ENCODE data around the gene LCK. TPM values are rescaled to one million over a fixed set of nuclear protein-coding genes. Genes with fewer than 3 reads are reported as not detected.

The LCK gene
- 413 and 422 TPM in 2 replicates for total RNA-seq

DNA sequence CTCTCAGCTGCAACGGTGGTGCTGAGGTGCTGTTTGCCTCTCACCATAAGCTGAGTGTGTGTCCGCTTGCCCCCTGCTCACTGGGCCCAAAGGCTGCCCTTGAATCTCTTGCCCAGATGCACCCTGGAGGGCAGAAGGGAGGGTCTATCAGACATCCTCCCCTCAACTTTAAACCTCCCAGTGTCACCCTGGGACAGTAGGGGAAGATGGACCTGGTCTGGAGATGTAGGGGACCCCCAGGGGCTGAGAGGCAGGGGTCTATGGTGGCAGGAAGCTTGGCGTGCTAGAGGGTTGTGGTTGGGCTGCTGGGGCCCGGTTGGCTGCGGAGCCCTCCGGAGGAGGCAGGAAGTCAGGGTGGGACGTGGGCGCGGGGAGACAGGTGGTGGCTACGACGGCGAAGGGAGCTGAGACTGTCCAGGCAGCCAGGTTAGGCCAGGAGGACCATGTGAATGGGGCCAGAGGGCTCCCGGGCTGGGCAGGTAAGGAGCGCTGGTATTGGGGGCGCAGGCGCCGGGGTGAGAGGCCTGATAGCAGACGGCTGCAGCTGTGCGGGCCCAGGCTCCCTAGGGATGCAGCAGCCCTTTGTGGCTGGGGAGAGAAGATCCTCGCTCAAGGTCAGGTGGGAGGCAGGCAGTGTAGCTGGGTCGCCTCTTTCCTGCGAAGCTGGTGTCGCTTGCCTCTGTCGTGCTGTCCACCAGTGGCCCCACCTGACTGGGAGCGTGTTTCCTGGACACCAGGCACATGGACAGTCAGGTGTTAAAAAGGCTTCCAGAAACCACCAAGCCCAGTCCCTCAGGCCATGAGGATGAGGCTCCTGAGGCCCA is at the start of gene LCK:
Gene LCK, plus strand, starts transcription at position 373 of the 824 bp plus-strand sequence. CDS start 23,065 bp downstream, outside the sequence.
- intact Hi-C loops (cut with micrococcal nuclease) = loop anchor here (1.0 to 10.0 kb wide), 5 partner anchors 22 to 316 kb away; partner anchors contain the start of genes CCDC28B, EIF3I, MARCKSL1 and PTP4A2

DNA sequence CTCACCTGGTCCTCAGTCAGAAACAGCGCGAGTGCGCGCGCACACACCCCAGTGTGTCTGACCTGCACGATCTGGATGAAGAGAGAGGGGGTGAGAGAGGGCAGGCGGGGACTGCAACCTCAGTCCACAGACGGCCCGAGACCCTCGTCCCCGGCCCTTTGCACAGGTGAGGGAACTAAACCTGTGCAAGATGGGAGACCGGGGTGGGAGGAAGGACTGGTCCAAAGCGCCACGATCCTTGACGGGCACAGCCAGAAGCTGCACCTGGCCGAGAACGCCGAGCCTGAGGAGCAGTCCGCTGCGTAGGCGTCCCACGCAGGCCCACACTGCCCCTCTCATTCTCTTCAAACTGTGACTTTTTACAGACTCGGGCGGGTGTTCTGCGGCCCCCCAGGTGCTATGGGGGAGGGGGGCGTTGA is 46.1 kb upstream of the LCK start:
- intact Hi-C loops (cut with micrococcal nuclease) = loop anchor here (5.0 kb wide), 2 partner anchors 187 to 207 kb away; partner anchors contain the start of gene BSDC1

- intact Hi-C loops (cut with micrococcal nuclease) = no loop called here
Observed at GRCh38 chr1:32205401-32206370, 45.4 kb upstream of the LCK start, which contains the start of gene IQCC. Gene IQCC, plus strand, starts transcription at chr1:32205671. Its CDS starts 11 bp downstream, at chr1:32205682.

GRCh38 chr1:32208469-32208868 is 42.6 kb upstream of the LCK start:
- intact Hi-C loops (cut with micrococcal nuclease) = no loop called here

DNA sequence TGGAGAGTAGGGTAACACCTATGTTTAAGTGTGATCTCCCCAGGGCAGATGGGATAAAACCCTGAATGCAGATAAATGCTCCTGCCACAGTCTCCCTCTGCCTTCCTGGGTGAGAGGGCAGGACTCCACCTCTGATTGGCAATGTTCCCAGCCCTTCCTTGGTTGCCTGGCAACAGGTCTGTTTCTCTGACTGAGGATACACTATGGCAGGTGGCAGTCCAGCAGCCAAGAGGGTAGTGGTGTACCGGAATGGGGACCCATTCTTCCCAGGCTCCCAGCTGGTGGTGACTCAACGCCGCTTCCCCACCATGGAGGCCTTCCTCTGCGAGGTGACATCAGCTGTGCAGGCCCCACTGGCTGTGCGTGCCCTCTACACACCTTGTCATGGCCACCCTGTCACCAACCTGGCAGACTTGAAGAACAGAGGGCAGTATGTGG is 42.2 kb upstream of the LCK start, which contains the start of gene DCDC2B:
Gene DCDC2B, plus strand, starts transcription at position 199 of the 438 bp plus-strand sequence. Its CDS starts 5 bp downstream, at position 204.
- intact Hi-C loops (cut with micrococcal nuclease) = no loop called here

DNA sequence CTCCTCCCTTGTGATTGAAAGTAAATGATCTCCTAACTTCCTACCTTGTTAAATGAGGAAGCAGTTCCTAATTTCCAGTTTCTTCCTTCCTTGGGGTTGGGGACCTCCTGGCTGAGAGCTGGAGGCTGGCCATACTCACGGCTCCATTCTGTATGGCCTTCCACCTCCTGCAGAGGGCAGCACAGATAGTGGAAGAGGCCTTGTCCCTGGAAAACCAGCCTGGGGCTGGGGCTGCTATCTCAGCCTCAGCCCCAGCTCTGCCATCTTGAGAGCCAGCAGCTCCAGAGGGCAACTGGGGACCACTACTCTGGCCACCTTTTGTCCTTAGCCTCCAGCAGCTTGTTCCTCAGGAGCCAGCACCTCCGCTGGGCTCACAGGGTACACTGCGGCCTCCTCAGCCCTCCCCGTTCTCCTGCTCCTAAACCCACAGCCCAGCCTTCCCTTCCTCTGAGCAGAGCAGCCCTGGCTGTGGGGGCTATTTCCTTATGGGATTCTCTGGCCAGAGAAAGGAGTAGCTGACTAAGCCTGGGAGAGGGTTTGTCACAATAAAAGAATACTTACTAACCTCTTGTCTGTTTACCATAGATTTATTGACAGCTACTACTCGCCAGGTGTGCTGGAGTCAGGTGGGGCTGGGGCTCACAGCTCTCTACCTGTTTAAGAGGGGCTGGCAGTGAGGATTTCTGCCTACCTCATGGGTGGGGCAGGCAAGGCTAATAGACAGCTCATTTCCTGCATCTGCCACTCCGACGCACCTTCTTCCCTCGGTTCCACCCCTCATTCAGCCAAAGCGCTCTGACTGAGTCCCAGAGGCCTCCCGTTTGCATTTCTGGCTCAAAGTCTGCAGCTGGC is 35.2 kb upstream of the LCK start:
- intact Hi-C loops (cut with micrococcal nuclease) = loop anchor here (1.0 kb wide), 2 partner anchors 156 to 198 kb away; no protein-coding TSS in a partner anchor

DNA sequence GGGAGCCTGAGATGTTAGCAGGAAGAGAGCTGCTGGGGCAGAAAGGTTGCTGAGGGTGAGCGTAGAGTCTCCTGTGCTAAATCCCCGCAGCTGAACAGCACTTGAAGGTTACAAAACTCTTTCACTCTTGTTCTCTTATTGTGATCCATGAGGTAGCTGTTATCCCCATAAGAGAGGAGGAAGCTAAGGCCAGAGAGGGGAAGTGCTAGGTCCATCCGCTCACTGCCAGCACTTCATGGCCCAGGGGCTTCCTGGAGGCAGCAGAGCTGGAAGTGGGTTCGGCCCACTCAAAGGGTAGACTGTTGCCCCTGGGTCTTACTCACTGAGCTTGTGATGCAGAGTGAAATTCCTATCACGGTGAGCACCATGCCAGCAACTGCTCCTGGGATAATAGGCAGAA is 34.5 kb upstream of the LCK start:
- intact Hi-C loops (cut with micrococcal nuclease) = no loop called here

DNA sequence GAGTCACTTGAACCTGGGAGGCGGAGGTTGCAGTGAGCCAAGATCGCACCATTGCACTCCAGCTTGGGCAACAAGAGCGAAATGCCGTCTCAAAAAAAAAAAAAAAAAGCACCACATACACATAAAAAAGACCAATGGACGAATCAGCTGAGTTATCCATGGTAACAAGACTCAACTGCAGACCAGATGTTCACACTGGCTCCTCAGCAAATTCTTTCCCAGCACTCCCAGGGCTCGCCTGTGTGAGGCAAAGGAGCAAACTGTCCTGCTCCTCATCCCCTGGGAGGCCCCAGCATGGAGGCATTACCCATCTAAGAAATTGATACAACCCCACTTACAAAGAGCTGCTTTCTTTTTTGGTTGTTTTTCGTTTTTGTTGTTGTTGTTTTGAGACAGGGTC is 32.0 kb upstream of the LCK start:
- intact Hi-C loops (cut with micrococcal nuclease) = no loop called here

DNA sequence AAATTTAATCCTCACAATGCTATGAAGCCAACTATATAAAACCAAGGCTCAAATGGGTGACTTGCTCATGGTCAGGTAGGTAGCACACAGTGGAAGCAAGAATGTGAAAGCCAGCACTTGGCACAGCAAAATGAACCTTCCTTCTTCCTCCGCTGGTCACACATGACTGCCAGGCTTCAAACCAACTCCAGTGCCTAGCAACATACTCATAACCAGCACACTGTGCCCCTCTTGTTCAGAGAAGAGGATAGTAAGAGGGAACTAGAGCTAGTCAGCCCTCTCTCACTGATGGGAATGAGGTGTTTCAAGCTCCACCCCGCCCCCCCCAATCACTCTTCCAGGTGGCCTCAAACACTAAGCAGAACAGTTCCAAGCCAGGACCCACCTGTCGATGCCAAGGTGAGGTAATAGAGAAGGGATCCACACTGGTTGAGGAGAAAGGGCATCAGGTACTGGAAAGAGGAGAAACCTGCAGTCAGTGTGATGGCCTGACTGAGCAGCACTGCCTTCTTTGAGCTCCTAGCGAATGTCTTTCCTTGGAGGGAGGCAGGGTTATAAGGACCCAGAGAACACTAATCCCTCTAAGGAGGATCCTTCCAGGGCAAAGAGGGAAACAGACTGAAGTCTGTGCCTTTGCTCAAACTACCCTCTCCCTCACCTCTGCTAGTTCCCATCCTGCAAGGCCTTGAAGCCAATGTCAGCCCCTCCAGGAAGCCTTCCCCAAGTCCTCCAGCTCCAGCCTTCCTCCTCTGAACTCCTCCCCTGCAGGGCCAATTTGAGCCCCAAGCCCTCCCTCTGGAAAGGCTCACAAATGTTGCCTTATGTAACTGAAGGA is 30.1 kb upstream of the LCK start:
- intact Hi-C loops (cut with micrococcal nuclease) = no loop called here

- intact Hi-C loops (cut with micrococcal nuclease) = no loop called here
Observed at GRCh38 chr1:32221581-32221979, 29.5 kb upstream of the LCK start.

DNA sequence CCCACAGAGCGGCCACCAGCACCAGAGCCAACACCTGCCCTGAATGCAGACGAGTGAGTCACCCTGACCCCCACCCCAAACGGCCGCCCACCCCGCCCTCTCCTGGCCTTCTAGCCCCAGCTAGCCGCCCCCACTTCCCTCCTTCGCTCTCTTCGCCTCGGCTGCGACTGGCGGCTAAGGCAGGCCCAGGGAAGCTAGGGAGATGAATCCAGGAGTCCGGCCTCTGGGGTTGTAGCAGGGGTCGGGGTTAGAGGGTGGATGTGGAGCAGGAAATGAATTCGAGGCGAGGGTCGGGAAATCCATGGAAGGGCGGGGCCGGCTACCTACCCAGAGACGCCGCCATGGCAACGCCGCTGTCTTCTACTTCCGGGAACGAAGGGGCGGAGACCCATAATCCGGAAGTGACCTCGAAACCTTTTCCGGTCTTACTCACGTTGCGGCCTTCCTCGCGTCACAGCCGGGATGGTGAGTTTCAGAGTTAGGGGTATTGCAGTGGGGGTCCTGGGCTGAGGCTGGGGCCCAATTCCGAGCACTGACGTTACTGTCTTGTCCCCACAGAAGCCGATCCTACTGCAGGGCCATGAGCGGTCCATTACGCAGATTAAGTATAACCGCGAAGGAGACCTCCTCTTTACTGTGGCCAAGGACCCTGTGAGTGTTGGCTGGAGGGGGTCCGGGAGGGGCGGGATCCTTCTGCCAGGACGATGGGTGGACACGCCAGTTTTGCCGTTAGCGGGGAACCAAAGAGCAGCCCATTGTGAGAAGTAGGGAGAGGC is 28.9 kb upstream of the LCK start, which contains the start of the genes EIF3I and TMEM234:
Gene EIF3I, plus strand, starts transcription at position 428 of the 776 bp plus-strand sequence. Its CDS starts 35 bp downstream, at position 463.
Gene TMEM234, minus strand, starts transcription at position 374 of the 776 bp plus-strand sequence. Its CDS starts 31 bp downstream, at position 343.
- intact Hi-C loops (cut with micrococcal nuclease) = loop anchor here (1.0 to 2.0 kb wide), 4 partner anchors 21 to 69 kb away; partner anchors contain the start of genes CCDC28B and TXLNA

DNA sequence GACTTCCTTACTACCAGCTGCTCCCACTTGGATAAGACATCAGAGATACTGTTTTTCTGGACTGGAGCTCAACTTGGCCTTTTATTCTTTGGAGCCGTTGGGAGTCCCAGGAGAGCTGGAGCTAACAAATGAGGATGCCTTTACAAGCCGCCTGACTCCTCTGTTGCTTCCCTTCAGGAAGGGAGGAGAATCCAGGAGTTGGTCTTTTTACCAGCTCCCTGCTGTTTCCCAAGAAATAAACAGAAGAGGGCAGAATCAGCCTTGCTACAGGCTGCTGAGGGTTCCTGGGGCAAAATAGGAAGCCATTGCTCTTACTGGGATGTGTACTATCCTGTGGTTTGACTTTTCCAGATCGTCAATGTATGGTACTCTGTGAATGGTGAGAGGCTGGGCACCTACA is 27.4 kb upstream of the LCK start:
- intact Hi-C loops (cut with micrococcal nuclease) = loop anchor here (2.0 kb wide), 2 partner anchors 23 to 67 kb away; partner anchors contain the start of gene CCDC28B

- intact Hi-C loops (cut with micrococcal nuclease) = no loop called here
Observed at GRCh38 chr1:32224285-32224684, 26.8 kb upstream of the LCK start.

- intact Hi-C loops (cut with micrococcal nuclease) = no loop called here
Observed at GRCh38 chr1:32228771-32229170, 22.3 kb upstream of the LCK start.

GRCh38 chr1:32231843-32232432 is 19.1 kb upstream of the LCK start:
- intact Hi-C loops (cut with micrococcal nuclease) = no loop called here

DNA sequence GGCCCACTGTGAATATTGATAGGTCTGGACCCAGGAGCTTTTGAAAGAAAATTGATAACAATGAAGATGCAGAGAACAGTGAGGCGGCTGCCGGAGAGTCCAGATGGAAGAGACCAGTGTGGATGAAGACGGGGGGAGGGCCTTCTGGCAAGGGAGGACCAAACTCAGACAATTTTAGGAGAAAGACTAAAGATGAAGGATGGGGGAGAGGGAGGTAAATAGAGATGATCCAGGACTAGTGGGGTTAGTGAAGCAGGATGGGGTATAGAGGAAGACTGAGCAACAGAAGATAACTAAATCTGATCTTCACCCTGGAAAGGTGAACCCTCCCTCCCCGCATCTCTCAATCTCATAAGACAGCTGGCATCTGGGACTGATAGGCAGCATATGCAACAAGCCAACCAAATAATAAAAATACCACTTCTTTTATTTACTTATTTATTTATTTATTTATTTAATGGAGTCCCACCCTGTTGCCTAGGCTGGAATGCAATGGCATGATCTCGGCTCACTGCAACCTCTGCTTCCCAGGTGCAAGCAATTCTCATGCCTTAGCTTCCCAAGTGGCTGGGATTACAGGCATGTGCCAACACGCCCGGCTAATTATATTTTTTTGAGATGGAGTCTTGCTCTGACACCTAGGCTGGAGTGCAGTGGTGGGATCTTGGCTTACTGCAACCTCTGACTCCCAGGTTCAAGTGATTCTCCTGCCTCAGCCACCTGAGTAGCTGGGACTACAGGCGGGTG is 18.3 kb upstream of the LCK start:
- intact Hi-C loops (cut with micrococcal nuclease) = no loop called here

DNA sequence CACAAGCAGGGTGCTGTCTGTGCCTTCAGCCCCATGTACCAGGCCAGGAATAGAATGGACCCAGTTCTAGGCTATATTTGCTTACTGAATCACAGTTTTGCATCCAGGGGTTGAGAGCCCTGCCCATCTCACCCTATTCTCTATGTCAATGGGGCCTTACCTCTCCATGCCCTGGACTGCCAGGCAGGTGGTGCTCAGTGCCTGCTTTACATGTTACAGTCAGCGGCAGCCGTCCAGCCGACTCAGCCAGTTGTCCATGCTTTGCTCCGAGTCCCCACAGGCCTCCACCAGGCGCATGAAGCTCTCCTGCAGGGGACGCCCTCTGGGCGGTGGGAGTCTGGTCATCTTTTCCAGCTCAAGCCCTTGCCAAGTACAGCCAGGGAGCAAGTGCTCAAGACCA is 16.3 kb upstream of the LCK start:
- intact Hi-C loops (cut with micrococcal nuclease) = no loop called here
